ENCODE data around the gene FRS3.

GRCh38 chr6:41739041-41739440 lies 40.7 kb downstream of the FRS3 start:
- TF ChIP-seq CTCF (IDR thresholded peaks at IDR 0.05) (no peak), POLR2A (IDR thresholded peaks at IDR 0.05) (peak in 1 of 4 donors; percentile 78), POLR2AphosphoS5 (IDR thresholded peaks at IDR 0.05) (peak in 2 of 3 donors; percentile 39 to 65), EP300 (IDR thresholded peaks at IDR 0.05) (no peak)
